HG02588 (cell line): ENCODE results near the gene ARV1.
A peak's percentile ranks its signal among the peaks of the same experiment; 100 is the strongest.
"Not testable (repeated sequence)": the region's sequence is repeated elsewhere in the genome, so short reads cannot be mapped to it uniquely, and the experiment has no call there.

Experiments used
- ATAC-seq: cut with Tn5 transposase; IDR thresholded peaks from one replicate; pipeline ENCODE4 v1.9.1; 2021; ENCODE audit warnings: mild to moderate bottlenecking, moderate library complexity; ENCODE audit not compliant: unreplicated experiment

Gene ARV1

GRCh38 chr1:230976360-230976759, 2.5 kb upstream of the ARV1 start:
- ATAC-seq = no peak

- ATAC-seq = no peak
Measured at GRCh38 chr1:230976825-230977747, 1.8 kb upstream of the ARV1 start.

GRCh38 chr1:230977761-230978490, 968 bp upstream of the ARV1 start:
- peak; percentile 5 for ATAC-seq

GRCh38 chr1:230979389-230979716, 459 bp downstream of the ARV1 start:
- no peak for ATAC-seq

- ATAC-seq = no peak
Measured at GRCh38 chr1:230979952-230980351, 1.1 kb downstream of the ARV1 start.

GRCh38 chr1:230982696-230983095, 3.8 kb downstream of the ARV1 start:
- no peak for ATAC-seq

GRCh38 chr1:230983811-230984210, 4.9 kb downstream of the ARV1 start:
- no peak for ATAC-seq

GRCh38 chr1:230984622-230985515, 6.0 kb downstream of the ARV1 start:
- not testable (repeated sequence) for ATAC-seq

GRCh38 chr1:230985711-230986110, 6.8 kb downstream of the ARV1 start:
- no peak for ATAC-seq

GRCh38 chr1:230986976-230987375, 8.1 kb downstream of the ARV1 start:
- no peak for ATAC-seq

- ATAC-seq = no peak
Measured at GRCh38 chr1:230987448-230987847, 8.6 kb downstream of the ARV1 start.

- no peak for ATAC-seq
Measured at GRCh38 chr1:230992100-230992774, 13.3 kb downstream of the ARV1 start.

- ATAC-seq = no peak
Measured at GRCh38 chr1:230994860-230995259, 16.0 kb downstream of the ARV1 start.

- no peak for ATAC-seq
Measured at GRCh38 chr1:231000201-231000600, 21.3 kb downstream of the ARV1 start.

- no peak for ATAC-seq
Measured at GRCh38 chr1:231000639-231001038, 21.7 kb downstream of the ARV1 start.

GRCh38 chr1:231001892-231002291, 23.0 kb downstream of the ARV1 start:
- no peak for ATAC-seq

GRCh38 chr1:231007535-231007934, 28.6 kb downstream of the ARV1 start:
- not testable (repeated sequence) for ATAC-seq

GRCh38 chr1:231011360-231011759, 32.5 kb downstream of the ARV1 start:
- no peak for ATAC-seq

GRCh38 chr1:231011963-231012362, 33.1 kb downstream of the ARV1 start:
- ATAC-seq = no peak

GRCh38 chr1:231013391-231014015, 34.6 kb downstream of the ARV1 start:
- no peak for ATAC-seq
